Limb (tissue), 2 donors: ENCODE measurements around the gene DIP2B.

Experiments
- DNase-seq, 2 donors: peaks; one replicate each; pipeline ENCODE4 v3.0.0-alpha.2; 2016; ENCODE audit errors: extremely low spot score in 2 of 2

Gene DIP2B

GRCh38 chr12:50725011-50725942, 220.5 kb downstream of the DIP2B start:
- no peak for DNase-seq

- no peak for DNase-seq
These were observed 222.7 kb downstream of the DIP2B start for GRCh38 chr12:50727466-50727865.

GRCh38 chr12:50728417-50728816, 223.6 kb downstream of the DIP2B start:
- no peak for DNase-seq

- DNase-seq = no peak
These were observed 224.1 kb downstream of the DIP2B start for GRCh38 chr12:50728841-50729240.

- no peak for DNase-seq
These were observed 227.8 kb downstream of the DIP2B start for GRCh38 chr12:50732591-50732990.

- no peak for DNase-seq
These were observed 228.9 kb downstream of the DIP2B start for GRCh38 chr12:50733706-50734105.

GRCh38 chr12:50734409-50735263, 229.9 kb downstream of the DIP2B start:
- peak; percentile 23 to 51 for DNase-seq

- no peak for DNase-seq
These were observed 234.8 kb downstream of the DIP2B start for GRCh38 chr12:50739611-50740010.

- no peak for DNase-seq
These were observed 235.5 kb downstream of the DIP2B start for GRCh38 chr12:50740307-50740706.

- DNase-seq = no peak
These were observed 238.0 kb downstream of the DIP2B start for GRCh38 chr12:50742776-50743175.

GRCh38 chr12:50745861-50746260, 241.1 kb downstream of the DIP2B start:
- DNase-seq = no peak

- no peak for DNase-seq
These were observed 241.6 kb downstream of the DIP2B start for GRCh38 chr12:50746431-50746830.

GRCh38 chr12:50747817-50748216, 243.0 kb downstream of the DIP2B start:
- DNase-seq = no peak

- DNase-seq = no peak
These were observed 244.7 kb downstream of the DIP2B start for GRCh38 chr12:50749459-50749882.

GRCh38 chr12:50750366-50750765, 245.6 kb downstream of the DIP2B start:
- no peak for DNase-seq

GRCh38 chr12:50751948-50752721, 247.3 kb downstream of the DIP2B start:
- no peak for DNase-seq

- DNase-seq = no peak
These were observed 248.5 kb downstream of the DIP2B start for GRCh38 chr12:50753232-50753769.

GRCh38 chr12:50763639-50764285, 259.0 kb downstream of the DIP2B start, which contains the start of gene ATF1:
Gene ATF1, plus strand, starts transcription at chr12:50764101. Its CDS starts 16,045 bp downstream, at chr12:50780146.
- peak; percentile 90 to 95 for DNase-seq

- peak; percentile 32 to 88 for DNase-seq
These were observed 259.7 kb downstream of the DIP2B start for GRCh38 chr12:50764286-50765094.
